ENCODE data around the gene C14orf180. TPM values are rescaled to one million over a fixed set of nuclear protein-coding genes. Genes with fewer than 3 reads are reported as not detected.

The C14orf180 gene
- total and polyA plus RNA-seq, 2 of the 8 experiments (the other 6 are each of a cell fraction or from before 2014, with no cell fraction given), result not detected

GRCh38 chr14:104577426-104577825 lies 2.1 kb upstream of the C14orf180 start (continued):
- TF ChIP-seq BRCA1 (IDR thresholded peaks at IDR 0.05; ENCODE audit: low read depth, low read length) (no peak), CHD7 (IDR thresholded peaks at IDR 0.05; ENCODE audit: insufficient replicate concordance, low read length) (no peak), TAF7 (optimal IDR thresholded peaks at IDR 0.05; ENCODE audit: borderline replicate concordance, low read depth, low read length) (no peak), NRF1 (IDR thresholded peaks at IDR 0.05; ENCODE audit: low read depth, low read length) (no peak), SUZ12 (IDR thresholded peaks at IDR 0.05; ENCODE audit: low read length) (no peak)
